ENCODE data around the gene MYLK. TPM values are rescaled to one million over a fixed set of nuclear protein-coding genes. Genes with fewer than 3 reads are reported as not detected.

Gene MYLK
- total and polyA plus RNA-seq, 2 experiments from 2014 or later: 13.1 to 27.1 TPM

DNA sequence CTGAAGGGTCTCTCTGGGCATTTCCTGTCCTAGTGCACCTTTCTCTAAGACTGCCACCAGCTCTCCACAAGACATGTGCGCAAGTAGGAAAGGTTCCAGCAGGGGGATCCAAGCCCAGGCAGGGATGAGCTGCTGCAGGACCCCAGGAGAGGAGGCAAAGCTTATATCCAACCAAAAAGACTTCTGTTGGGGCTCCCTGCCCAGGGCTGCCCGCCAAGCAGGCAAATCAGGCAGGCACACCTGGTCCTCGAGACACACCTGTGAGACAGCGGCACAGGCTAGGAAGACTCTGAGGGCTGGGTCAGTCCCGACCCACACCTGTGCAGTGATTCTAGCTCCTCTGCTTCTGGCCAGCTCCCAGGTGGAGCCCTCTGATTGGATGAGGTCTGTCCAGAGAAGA, 80.6 kb downstream of the MYLK start:
- TF ChIP-seq EZH2 (IDR thresholded peaks at IDR 0.05; ENCODE audit: borderline replicate concordance): no peak
- TF ChIP-seq, protein P1, sequence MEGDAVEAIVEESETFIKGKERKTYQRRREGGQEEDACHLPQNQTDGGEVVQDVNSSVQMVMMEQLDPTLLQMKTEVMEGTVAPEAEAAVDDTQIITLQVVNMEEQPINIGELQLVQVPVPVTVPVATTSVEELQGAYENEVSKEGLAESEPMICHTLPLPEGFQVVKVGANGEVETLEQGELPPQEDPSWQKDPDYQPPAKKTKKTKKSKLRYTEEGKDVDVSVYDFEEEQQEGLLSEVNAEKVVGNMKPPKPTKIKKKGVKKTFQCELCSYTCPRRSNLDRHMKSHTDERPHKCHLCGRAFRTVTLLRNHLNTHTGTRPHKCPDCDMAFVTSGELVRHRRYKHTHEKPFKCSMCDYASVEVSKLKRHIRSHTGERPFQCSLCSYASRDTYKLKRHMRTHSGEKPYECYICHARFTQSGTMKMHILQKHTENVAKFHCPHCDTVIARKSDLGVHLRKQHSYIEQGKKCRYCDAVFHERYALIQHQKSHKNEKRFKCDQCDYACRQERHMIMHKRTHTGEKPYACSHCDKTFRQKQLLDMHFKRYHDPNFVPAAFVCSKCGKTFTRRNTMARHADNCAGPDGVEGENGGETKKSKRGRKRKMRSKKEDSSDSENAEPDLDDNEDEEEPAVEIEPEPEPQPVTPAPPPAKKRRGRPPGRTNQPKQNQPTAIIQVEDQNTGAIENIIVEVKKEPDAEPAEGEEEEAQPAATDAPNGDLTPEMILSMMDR (IDR thresholded peaks at IDR 0.05; ENCODE audit: poor library complexity): no peak
- TF ChIP-seq EZH2phosphoT487 (IDR thresholded peaks at IDR 0.05; ENCODE audit: low read depth, severe bottlenecking, unreplicated experiment): no peak
- H4K20me1 ChIP-seq (ENCODE audit: insufficient read depth, poor library complexity, severe bottlenecking): no peaks in the 10 kb centered on the region
- no peaks in the 10 kb centered on the region for H3K79me2 ChIP-seq
- H3K36me3 ChIP-seq (replicated peaks; ENCODE audit: insufficient read depth, low read depth): no peaks in the 10 kb centered on the region
- H3K9me2 ChIP-seq (replicated peaks; ENCODE audit: insufficient read depth): no peaks in the 10 kb centered on the region
- H3K27ac ChIP-seq: no peak overlapping the region
- DNase-seq (ENCODE audit: low spot score): no peak
- peaks cover 14% of the 10 kb centered on the region for H3K27me3 ChIP-seq
- H3K4me1 ChIP-seq (ENCODE audit: insufficient read depth): no peaks in the 10 kb centered on the region
- no peak overlapping the region for H2AFZ ChIP-seq
- no peaks in the 10 kb centered on the region for H3K9me3 ChIP-seq (ENCODE audit: low read depth)
- H3K4me3 ChIP-seq: no peak overlapping the region
- WGBS (ENCODE audit: low lambda C conversion rate, missing lambda C conversion rate): 70% methylated on average over 5 of the region's 5 CpGs
- H3K4me2 ChIP-seq: no peak overlapping the region

DNA sequence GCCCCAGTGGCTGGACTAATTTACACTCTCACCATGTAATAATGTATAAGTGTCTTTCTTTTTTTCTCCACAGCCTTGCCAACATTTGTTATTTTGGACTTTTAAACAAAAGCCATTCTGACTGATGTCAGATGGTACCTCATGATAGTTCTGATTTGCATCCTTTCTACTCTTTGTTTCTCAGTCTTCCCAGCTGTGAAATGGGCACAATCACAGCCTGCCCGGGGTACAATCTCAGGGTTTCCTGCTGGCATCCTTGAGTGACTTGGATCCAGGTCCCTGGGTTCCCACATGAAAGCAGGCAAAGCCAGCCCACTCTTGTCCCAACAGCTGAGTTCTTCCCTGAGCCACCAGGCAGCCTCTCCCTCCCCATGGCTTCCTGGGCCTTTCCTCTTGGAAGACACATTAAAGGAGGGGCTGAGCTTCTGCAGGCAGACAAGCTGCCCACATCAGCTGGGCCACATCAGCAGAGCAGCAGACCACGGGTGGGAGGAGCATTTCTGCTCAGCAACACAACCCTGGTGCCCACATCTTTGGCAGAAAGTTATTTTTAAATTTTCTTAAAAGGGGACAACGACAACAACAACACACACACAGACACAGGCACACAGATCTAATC, 82.0 kb downstream of the MYLK start:
- no peaks in the 10 kb centered on the region for H3K79me2 ChIP-seq
- no peak overlapping the region for H3K4me3 ChIP-seq
- no peaks in the 10 kb centered on the region for H3K9me3 ChIP-seq (ENCODE audit: low read depth)
- DNase-seq (ENCODE audit: low spot score): no peak
- no peaks in the 10 kb centered on the region for H4K20me1 ChIP-seq (ENCODE audit: insufficient read depth, poor library complexity, severe bottlenecking)
- TF ChIP-seq EZH2phosphoT487 (IDR thresholded peaks at IDR 0.05; ENCODE audit: low read depth, severe bottlenecking, unreplicated experiment) (no peak), EZH2 (IDR thresholded peaks at IDR 0.05; ENCODE audit: borderline replicate concordance) (no peak)
- TF ChIP-seq, protein P1 (IDR thresholded peaks at IDR 0.05; ENCODE audit: poor library complexity): no peak
- H3K4me1 ChIP-seq (ENCODE audit: insufficient read depth): no peaks in the 10 kb centered on the region
- H3K4me2 ChIP-seq: no peak overlapping the region
- H2AFZ ChIP-seq: no peak overlapping the region
- H3K27ac ChIP-seq: no peak overlapping the region
- no peaks in the 10 kb centered on the region for H3K36me3 ChIP-seq (replicated peaks; ENCODE audit: insufficient read depth, low read depth)
- WGBS (ENCODE audit: low lambda C conversion rate, missing lambda C conversion rate): 100% methylated on average over 3 of the region's 3 CpGs
- peaks cover 18% of the 10 kb centered on the region for H3K27me3 ChIP-seq
- no peaks in the 10 kb centered on the region for H3K9me2 ChIP-seq (replicated peaks; ENCODE audit: insufficient read depth)

DNA sequence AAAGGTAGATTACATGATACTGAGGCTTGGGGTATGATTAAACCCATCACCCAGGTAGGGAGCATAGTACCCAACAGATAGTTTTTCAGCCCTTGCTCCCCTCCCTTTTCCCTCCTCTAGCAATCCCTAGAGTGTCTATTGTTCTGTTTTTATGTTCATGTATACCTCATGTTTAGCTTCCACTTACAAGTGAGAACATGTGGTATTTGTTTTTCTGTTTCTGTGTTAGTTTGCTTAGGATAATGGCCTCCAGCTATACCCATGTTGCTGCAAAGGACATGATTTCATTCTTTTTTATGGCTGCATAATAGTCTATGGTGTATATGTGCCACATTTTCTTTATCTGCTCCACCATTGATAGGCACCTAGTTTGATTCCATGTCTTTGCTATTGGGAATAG, 82.7 kb downstream of the MYLK start:
- H3K27ac ChIP-seq: no peak overlapping the region
- H3K4me3 ChIP-seq: no peak overlapping the region
- H3K4me1 ChIP-seq (ENCODE audit: insufficient read depth): no peaks in the 10 kb centered on the region
- H2AFZ ChIP-seq: no peak overlapping the region
- no peaks in the 10 kb centered on the region for H3K79me2 ChIP-seq
- peaks cover 18% of the 10 kb centered on the region for H3K27me3 ChIP-seq
- H3K9me2 ChIP-seq (replicated peaks; ENCODE audit: insufficient read depth): no peaks in the 10 kb centered on the region
- H3K4me2 ChIP-seq: no peak overlapping the region
- H3K9me3 ChIP-seq (ENCODE audit: low read depth): no peaks in the 10 kb centered on the region
- TF ChIP-seq, protein P1 (IDR thresholded peaks at IDR 0.05; ENCODE audit: poor library complexity): no peak
- no peak for TF ChIP-seq EZH2 (IDR thresholded peaks at IDR 0.05; ENCODE audit: borderline replicate concordance)
- TF ChIP-seq EZH2phosphoT487 (IDR thresholded peaks at IDR 0.05; ENCODE audit: low read depth, severe bottlenecking, unreplicated experiment): no peak
- no peak for DNase-seq (ENCODE audit: low spot score)
- no peaks in the 10 kb centered on the region for H3K36me3 ChIP-seq (replicated peaks; ENCODE audit: insufficient read depth, low read depth)
- H4K20me1 ChIP-seq (ENCODE audit: insufficient read depth, poor library complexity, severe bottlenecking): no peaks in the 10 kb centered on the region

DNA sequence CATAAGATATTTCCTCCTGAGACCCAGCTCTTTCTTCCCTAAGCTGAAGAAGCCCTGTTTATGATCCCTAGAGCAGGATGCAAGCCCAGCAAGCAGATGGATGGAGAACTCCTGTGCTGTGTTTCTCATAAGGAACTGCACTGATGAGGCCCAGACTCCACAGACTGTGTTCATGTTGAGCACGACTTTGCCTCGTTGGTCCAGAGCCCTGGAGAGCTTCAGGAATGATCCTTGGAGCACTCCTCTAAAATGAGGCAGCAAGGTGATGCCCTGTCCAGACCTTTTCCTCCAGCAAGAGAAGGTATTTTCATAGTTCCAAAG, 83.8 kb downstream of the MYLK start:
- peaks cover 19% of the 10 kb centered on the region for H3K27me3 ChIP-seq
- no peaks in the 10 kb centered on the region for H3K36me3 ChIP-seq (replicated peaks; ENCODE audit: insufficient read depth, low read depth)
- H3K9me2 ChIP-seq (replicated peaks; ENCODE audit: insufficient read depth): no peaks in the 10 kb centered on the region
- H3K4me1 ChIP-seq (ENCODE audit: insufficient read depth): no peaks in the 10 kb centered on the region
- no peak overlapping the region for H3K4me3 ChIP-seq
- TF ChIP-seq EZH2phosphoT487 (IDR thresholded peaks at IDR 0.05; ENCODE audit: low read depth, severe bottlenecking, unreplicated experiment) (no peak), EZH2 (IDR thresholded peaks at IDR 0.05; ENCODE audit: borderline replicate concordance) (no peak)
- TF ChIP-seq, protein P1 (IDR thresholded peaks at IDR 0.05; ENCODE audit: poor library complexity): no peak
- H3K27ac ChIP-seq: no peak overlapping the region
- no peak overlapping the region for H3K4me2 ChIP-seq
- WGBS (ENCODE audit: low lambda C conversion rate, missing lambda C conversion rate): 24% methylated on average over 2 of the region's 2 CpGs
- no peaks in the 10 kb centered on the region for H3K9me3 ChIP-seq (ENCODE audit: low read depth)
- no peak for DNase-seq (ENCODE audit: low spot score)
- no peak overlapping the region for H2AFZ ChIP-seq
- no peaks in the 10 kb centered on the region for H3K79me2 ChIP-seq
- no peaks in the 10 kb centered on the region for H4K20me1 ChIP-seq (ENCODE audit: insufficient read depth, poor library complexity, severe bottlenecking)
